ENCODE results near the gene MAMSTR.
A peak's percentile ranks its signal among the peaks of the same experiment; 100 is the strongest.
"Not testable (repeated sequence)": the region's sequence is repeated elsewhere in the genome, so short reads cannot be mapped to it uniquely, and the experiment has no call there.

Gene MAMSTR

DNA sequence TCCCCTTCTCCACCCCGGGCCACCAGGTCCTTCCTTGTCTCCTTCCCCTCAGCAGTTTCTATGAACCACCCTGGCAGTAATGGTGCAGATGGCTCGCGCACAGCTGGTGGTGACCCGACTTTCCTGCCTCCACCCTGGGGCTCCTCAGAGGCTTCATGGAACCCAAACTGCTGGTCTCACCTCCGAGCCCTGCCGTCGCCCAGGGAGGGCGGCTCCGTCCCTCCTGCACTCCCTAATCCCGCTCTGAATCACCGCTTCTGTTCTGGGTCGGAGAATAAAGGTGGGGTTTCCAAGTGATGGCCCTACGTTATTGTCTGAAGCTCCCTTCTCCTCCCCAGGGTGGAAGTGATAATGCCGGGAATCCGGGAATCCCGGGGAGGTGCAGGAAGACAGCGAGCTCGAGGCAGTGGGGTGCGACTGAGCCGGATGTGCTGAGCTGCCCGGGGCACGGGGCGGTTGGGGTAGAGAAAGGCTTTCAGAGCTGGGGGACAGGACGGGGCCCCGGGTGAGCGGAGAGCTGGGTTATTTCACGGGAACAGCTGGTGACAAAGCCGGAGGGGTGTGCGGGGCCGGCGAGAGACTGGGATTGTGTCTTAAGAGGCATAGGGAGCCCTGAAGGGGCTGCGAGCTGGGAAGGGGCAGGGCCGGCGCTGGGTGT is 23.0 kb downstream of the MAMSTR start:
- Mint-ChIP-seq H3K4me1 (peaks cover 8% of the 10 kb centered on the region), H3K4me3 (peak overlapping the region; percentile 53), H3K36me3 (peaks cover 2% of the 10 kb centered on the region), H3K9me3 (no peaks in the 10 kb centered on the region), H3K27ac (no peak overlapping the region), H3K27me3 (peaks cover 12% of the 10 kb centered on the region)
- ATAC-seq (ENCODE audit: low read depth), result peak; percentile 43
- no peak for DNase-seq (ENCODE audit: low spot score in 2 of 2)

DNA sequence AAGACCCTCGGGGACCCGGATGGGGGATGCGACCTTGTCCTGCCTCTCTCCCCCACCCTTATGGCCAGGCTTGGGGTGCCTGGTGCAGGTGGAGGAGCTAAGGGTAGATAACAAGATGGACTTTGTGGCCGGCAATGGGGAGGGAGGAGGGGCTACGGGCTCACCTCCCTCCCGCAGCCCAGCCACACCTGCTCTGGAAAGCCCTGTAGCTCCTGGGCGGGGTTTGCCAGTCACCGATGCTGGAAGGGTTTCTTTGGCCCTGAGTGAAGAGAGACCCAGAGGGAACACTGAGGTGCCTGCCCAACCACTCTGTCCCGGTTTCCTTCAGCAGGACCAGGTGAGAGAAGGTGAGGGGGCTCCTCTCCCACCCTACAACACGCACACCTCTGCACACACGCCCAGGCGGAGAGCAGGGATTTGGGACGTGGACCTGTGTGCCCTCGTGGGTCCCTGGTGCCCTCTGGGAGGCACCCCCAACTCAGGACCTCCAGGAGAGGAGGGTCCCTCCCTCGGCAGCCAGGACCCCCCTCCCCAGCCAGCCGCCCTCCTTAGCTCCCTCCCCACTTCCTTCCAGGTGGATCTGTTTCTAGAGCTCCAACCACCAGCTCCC is 23.7 kb downstream of the MAMSTR start, which contains the start of gene FUT2:
TSS of gene FUT2 (plus strand) at position 229 of the 610 bp plus-strand sequence. CDS start 6,986 bp downstream, outside the sequence.
- peak within 1 kb of the TSS; percentile 53 for H3K4me3 Mint-ChIP-seq
- H3K9me3 Mint-ChIP-seq, result no peaks in the 10 kb centered on the region
- ATAC-seq (ENCODE audit: low read depth) (no peak), DNase-seq (ENCODE audit: low spot score in 2 of 2) (no peak)
- H3K27me3 Mint-ChIP-seq, result peaks cover 12% of the 10 kb centered on the region
- H3K4me1 Mint-ChIP-seq, result peaks cover 8% of the 10 kb centered on the region
- H3K36me3 Mint-ChIP-seq, result peaks cover 2% of the 10 kb centered on the region
- no peak within 1 kb of the TSS for H3K27ac Mint-ChIP-seq

DNA sequence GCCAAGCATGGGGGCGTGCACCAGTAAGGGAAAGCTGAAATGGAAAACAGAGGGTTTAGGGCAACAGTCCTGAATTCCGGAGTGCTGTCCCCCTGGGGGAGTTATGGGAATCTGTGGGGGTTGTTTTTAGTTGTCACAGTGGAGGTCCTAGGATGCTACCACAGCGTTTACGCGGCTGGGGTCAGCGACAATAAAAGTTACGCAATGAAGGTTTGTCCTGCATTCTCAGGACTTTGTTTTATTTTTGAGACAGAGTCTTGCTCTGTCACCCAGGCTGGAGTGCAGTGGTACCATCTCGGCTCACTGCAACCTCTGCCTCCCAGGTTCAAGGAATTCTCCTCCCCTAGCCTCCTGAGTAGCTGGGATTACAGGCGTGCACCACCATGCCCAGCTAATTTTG is 25.9 kb downstream of the MAMSTR start:
- H3K27ac Mint-ChIP-seq, H3K27me3 Mint-ChIP-seq: not testable (repeated sequence)

DNA sequence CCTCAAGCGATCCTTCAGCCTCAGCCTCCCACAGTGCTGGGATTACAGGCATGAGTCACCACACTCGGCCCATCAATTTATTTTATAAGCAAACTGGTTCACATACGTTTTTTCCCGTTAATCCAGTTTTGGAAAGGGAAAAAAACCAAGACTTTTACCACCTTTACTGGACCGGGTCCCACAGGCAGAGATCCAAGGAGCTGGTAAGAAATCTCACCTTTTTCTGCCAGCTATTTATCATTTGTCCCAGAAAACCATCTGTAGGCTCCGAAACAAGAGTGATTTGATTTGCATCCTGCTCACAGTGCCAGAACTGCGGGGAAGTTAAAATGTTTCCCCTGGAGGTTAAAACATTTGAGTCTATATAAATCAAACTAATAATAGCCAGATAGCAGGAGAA is 30.1 kb downstream of the MAMSTR start:
- Mint-ChIP-seq H3K4me1 (no peaks in the 10 kb centered on the region), H3K27ac (no peak overlapping the region), H3K27me3 (no peaks in the 10 kb centered on the region), H3K36me3 (no peaks in the 10 kb centered on the region), H3K9me3 (no peaks in the 10 kb centered on the region), H3K4me3 (no peak overlapping the region)
- DNase-seq (ENCODE audit: low spot score in 2 of 2) (no peak), ATAC-seq (ENCODE audit: low read depth) (no peak)

More for the DNA sequence above, 25.9 kb downstream of the MAMSTR start:
- not testable (repeated sequence) for H3K9me3 Mint-ChIP-seq; H3K4me3 Mint-ChIP-seq; H3K36me3 Mint-ChIP-seq; H3K4me1 Mint-ChIP-seq; DNase-seq (ENCODE audit: low spot score in 2 of 2); ATAC-seq (ENCODE audit: low read depth)

DNA sequence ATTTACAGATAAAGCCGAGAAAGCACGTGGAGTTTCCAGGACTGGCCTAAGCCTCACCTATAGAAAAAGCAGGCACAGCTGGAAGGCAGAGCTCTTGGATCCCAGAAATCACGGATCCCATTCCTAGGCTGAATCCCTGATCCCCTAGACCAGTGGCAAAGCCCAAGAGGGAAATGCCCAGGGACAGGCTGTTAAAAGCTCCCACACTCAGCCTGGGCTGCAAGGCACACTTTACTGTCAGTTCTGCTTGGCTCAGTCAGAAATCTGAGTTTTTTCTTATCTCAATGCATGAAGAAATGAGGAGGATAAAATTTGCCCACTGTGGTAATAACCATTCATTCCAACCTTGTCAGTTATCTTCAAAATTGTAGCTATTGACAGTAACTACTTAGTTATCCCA is 31.7 kb downstream of the MAMSTR start:
- H3K36me3 Mint-ChIP-seq, result no peaks in the 10 kb centered on the region
- no peak for DNase-seq (ENCODE audit: low spot score in 2 of 2)
- no peak overlapping the region for H3K27ac Mint-ChIP-seq
- no peaks in the 10 kb centered on the region for H3K9me3 Mint-ChIP-seq
- no peak overlapping the region for H3K4me3 Mint-ChIP-seq
- no peak for ATAC-seq (ENCODE audit: low read depth)
- no peaks in the 10 kb centered on the region for H3K27me3 Mint-ChIP-seq
- H3K4me1 Mint-ChIP-seq, result no peaks in the 10 kb centered on the region

DNA sequence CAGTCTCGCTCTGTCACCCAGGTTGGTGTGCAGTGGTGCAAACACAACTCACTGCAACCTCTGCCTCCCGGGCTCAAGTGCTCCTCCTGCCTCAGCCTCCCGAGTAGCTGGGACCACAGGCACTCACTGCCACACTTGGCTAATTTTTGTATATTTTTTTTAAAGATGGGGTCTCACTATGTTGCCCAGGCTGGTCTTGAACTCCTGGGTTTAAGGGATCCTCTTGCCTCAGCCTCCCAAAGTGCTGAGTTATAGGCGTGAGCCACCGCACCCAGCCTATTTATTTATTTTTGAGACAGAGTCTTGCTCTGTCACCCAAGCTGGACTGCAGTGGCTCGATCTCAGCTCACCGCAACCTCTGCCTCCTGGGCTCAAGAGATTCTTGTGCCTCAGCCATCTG is 32.9 kb downstream of the MAMSTR start:
- H3K4me3 Mint-ChIP-seq; DNase-seq (ENCODE audit: low spot score in 2 of 2); ATAC-seq (ENCODE audit: low read depth); H3K36me3 Mint-ChIP-seq; H3K4me1 Mint-ChIP-seq; H3K9me3 Mint-ChIP-seq; H3K27ac Mint-ChIP-seq; H3K27me3 Mint-ChIP-seq: not testable (repeated sequence)

DNA sequence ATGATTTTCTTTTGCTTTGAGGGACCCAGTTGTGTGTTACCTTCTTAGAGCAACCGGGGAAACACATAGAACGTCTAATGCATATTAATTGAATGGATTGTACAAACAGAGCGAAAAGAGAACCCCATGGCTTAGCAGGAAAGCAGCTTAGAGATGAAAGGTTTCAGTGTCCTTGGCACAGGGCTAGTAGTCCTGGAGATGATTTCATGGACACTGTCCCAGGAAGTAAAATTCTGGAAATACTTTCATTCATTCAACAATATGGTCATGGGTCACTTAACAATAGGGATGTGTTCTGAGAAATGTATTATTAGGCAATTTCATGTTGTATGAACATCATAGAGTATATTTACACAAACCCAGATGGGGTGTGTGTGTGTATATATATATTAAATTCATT is 33.4 kb downstream of the MAMSTR start:
- H3K36me3 Mint-ChIP-seq, result no peaks in the 10 kb centered on the region
- ATAC-seq (ENCODE audit: low read depth) (no peak), DNase-seq (ENCODE audit: low spot score in 2 of 2) (no peak)
- H3K9me3 Mint-ChIP-seq, result no peaks in the 10 kb centered on the region
- no peak overlapping the region for H3K27ac Mint-ChIP-seq
- no peak overlapping the region for H3K4me3 Mint-ChIP-seq
- H3K4me1 Mint-ChIP-seq, result no peaks in the 10 kb centered on the region
- H3K27me3 Mint-ChIP-seq, result no peaks in the 10 kb centered on the region

DNA sequence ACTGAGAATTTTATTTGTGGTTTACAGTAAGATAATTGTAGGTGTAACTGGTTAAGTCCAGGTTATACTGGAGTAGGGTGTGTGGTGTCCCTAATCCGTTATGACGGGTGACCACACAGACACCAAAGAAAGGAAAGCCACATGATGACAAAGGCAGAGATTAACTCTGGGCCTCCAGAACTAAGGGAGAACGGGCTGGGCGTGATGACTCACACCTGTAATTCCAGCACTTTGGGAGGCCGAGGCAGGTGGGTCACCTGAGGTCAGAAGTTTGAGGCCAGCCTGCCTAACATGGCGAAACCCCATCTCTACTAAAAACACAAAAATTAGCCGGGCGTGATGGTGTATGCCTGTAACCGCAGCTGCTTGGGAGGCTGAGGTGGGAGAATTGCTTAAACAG is 33.9 kb downstream of the MAMSTR start:
- H3K27ac Mint-ChIP-seq, result no peak overlapping the region
- no peaks in the 10 kb centered on the region for H3K4me1 Mint-ChIP-seq
- H3K27me3 Mint-ChIP-seq, result no peaks in the 10 kb centered on the region
- ATAC-seq (ENCODE audit: low read depth) (no peak), DNase-seq (ENCODE audit: low spot score in 2 of 2) (no peak)
- H3K4me3 Mint-ChIP-seq, result no peak overlapping the region
- H3K9me3 Mint-ChIP-seq, result no peaks in the 10 kb centered on the region
- H3K36me3 Mint-ChIP-seq, result no peaks in the 10 kb centered on the region

DNA sequence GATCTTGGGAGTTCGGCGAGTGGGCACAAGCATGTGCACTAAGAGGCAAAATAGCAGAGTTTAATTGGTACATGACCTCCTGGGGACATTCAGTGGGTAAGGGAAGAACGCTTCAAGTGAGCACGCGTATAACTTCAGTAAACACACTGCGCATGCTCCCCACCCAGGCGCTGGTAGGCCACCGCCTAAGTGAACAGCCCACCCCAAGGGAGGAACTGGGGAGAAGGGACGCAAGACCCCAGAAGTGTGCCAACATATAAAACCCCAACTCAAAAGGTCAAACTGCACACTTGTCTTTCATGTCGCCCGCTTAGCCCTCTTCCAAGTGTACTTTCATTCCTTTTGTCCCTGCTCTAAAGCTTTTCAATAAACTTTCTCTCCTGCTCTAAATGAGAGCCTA is 36.2 kb downstream of the MAMSTR start:
- H3K36me3 Mint-ChIP-seq, result no peaks in the 10 kb centered on the region
- H3K4me3 Mint-ChIP-seq, result peak overlapping the region; percentile 24
- H3K27ac Mint-ChIP-seq, result no peak overlapping the region
- ATAC-seq (ENCODE audit: low read depth) (no peak), DNase-seq (ENCODE audit: low spot score in 2 of 2) (no peak)
- no peaks in the 10 kb centered on the region for H3K9me3 Mint-ChIP-seq
- peaks cover 1% of the 10 kb centered on the region for H3K27me3 Mint-ChIP-seq
- H3K4me1 Mint-ChIP-seq, result no peaks in the 10 kb centered on the region

DNA sequence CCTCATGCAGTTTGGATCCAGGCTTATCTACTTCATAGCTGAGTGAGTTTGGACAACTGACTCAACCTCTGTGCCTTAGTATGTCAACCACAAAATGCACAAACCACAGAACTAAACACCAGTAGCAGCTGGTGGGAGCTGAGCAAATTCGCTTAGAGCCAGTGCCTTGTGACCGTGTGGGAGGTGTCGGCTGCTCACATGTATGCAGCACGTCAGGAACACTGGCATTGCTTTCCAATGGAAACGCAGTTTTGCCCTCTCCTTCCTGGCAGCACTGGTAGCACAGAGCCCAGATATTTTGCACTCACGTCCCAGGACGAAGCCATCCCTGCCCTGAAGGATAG is 38.4 kb downstream of the MAMSTR start:
- Mint-ChIP-seq H3K9me3 (no peaks in the 10 kb centered on the region), H3K4me1 (no peaks in the 10 kb centered on the region), H3K4me3 (no peak overlapping the region), H3K27me3 (peaks cover 1% of the 10 kb centered on the region), H3K27ac (no peak overlapping the region), H3K36me3 (no peaks in the 10 kb centered on the region)
- DNase-seq (ENCODE audit: low spot score in 2 of 2) (no peak), ATAC-seq (ENCODE audit: low read depth) (peak; percentile 21)

DNA sequence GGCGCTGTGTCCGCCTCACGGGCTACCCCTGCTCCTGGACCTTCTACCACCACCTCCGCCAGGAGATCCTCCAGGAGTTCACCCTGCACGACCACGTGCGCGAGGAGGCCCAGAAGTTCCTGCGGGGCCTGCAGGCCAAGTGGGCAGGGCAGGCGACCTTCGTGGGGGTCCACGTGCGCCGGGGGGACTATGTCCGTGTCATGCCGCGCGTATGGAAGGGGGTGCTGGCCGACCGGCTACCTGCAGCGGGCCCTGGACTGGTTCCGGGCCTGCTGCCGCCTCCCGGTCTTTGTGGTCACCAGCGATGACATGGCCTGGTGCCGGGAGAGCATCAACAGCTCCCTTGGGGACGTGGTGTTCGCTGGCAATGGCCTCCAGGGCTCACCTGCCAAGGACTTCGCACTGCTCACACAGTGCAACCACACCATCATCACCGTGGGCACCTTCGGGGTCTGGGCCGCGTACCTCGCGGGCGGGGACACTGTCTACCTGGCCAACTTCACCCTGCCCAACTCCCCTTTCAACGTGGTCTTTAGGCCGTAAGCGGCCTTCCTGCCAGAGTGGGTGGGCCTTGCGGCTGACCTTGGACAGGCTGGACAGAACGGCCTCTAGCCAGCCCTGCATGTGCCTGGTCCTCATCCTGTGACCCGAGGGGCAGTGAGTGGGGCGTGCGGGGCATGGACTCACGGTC is 38.9 kb downstream of the MAMSTR start:
- no peak overlapping the region for H3K27ac Mint-ChIP-seq
- H3K27me3 Mint-ChIP-seq, result peaks cover 1% of the 10 kb centered on the region
- H3K9me3 Mint-ChIP-seq, result no peaks in the 10 kb centered on the region
- no peak overlapping the region for H3K4me3 Mint-ChIP-seq
- DNase-seq (ENCODE audit: low spot score in 2 of 2), result no peak
- H3K4me1 Mint-ChIP-seq, result no peaks in the 10 kb centered on the region
- no peak for ATAC-seq (ENCODE audit: low read depth)
- H3K36me3 Mint-ChIP-seq, result no peaks in the 10 kb centered on the region

DNA sequence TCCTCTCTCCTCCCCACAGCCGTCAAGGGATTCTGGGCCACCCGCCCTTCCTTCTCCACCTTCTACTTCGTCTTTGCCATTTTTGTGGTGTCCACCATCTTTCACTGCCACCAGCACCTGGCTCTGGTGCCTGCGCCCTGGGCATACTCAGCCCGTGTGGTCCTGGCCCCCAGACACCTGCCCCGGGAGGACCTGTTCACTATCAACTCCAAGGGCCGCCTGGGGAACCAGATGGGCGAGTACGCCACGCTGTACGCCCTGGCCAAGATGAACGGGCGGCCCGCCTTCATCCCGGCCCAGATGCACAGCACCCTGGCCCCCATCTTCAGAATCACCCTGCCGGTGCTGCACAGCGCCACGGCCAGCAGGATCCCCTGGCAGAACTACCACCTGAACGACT is 39.5 kb downstream of the MAMSTR start:
- not testable (repeated sequence) for H3K27ac Mint-ChIP-seq; H3K4me1 Mint-ChIP-seq; H3K36me3 Mint-ChIP-seq; ATAC-seq (ENCODE audit: low read depth); H3K9me3 Mint-ChIP-seq; DNase-seq (ENCODE audit: low spot score in 2 of 2); H3K4me3 Mint-ChIP-seq; H3K27me3 Mint-ChIP-seq

DNA sequence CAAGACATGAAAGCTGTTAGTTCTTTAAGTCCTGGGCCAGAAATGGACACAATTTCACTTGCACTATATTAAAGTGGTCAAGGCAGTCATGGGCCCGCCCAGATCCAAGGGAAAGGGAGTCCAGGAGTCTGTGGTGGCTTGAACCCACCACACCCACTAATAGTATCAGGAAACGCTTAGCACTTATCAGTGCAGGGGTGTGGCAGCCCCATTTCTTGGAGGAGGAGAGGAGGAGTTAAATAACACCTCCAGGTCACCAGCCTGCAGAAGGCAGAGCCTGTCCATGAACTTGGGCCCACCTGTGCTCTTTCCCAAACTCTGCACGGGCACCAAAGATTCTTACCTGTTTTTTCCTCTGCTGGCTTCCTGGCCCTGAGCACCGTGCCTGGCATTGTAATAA is 41.3 kb downstream of the MAMSTR start:
- H3K27me3 Mint-ChIP-seq, result peaks cover 3% of the 10 kb centered on the region
- no peak overlapping the region for H3K4me3 Mint-ChIP-seq
- no peak for DNase-seq (ENCODE audit: low spot score in 2 of 2)
- no peak overlapping the region for H3K27ac Mint-ChIP-seq
- H3K9me3 Mint-ChIP-seq, result no peaks in the 10 kb centered on the region
- ATAC-seq (ENCODE audit: low read depth), result no peak
- peaks cover 6% of the 10 kb centered on the region for H3K4me1 Mint-ChIP-seq
- no peaks in the 10 kb centered on the region for H3K36me3 Mint-ChIP-seq

DNA sequence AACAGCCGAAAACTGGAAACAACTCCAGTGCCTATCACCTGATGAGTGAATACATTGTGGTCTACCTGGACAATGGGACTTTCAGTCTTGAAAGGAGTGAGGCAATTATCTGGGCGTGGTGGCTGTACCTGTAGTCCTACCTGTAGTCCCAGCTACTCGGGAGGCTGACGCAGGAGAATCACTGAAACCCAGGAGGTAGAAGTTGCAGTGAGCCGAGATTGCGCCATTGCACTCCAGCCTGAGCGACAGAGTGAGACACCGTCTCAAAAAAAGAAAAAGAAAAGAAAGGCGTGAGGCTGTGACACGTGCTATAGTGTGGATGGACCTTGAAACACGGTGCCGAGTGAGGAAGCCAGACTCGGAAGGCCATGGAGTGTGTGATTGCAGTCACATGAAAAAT is 42.6 kb downstream of the MAMSTR start:
- Mint-ChIP-seq H3K9me3 (no peaks in the 10 kb centered on the region), H3K27ac (no peak overlapping the region), H3K4me3 (no peak overlapping the region), H3K27me3 (peaks cover 3% of the 10 kb centered on the region), H3K36me3 (no peaks in the 10 kb centered on the region), H3K4me1 (peaks cover 6% of the 10 kb centered on the region)
- DNase-seq (ENCODE audit: low spot score in 2 of 2), result no peak
- ATAC-seq (ENCODE audit: low read depth), result no peak

DNA sequence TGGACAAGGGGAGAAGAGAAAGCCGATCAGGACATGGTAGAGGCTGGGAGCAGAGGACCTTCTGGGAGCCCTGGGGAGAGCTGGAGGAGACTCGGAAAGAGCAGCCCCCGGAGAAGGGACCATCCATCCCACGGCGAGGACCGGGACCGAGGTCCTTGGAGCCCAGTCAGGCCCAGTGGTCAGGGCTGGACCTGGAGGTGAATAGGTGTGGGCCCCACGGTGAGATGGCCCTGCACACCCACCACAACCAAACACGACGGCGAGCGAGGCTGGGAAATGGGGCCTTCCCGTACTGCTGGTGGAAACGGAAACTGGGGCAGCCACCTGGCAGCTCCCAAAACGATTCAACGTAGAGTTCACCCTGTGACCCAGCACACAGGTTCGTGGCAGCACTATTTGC is 43.0 kb downstream of the MAMSTR start:
- ATAC-seq (ENCODE audit: low read depth) (no peak), DNase-seq (ENCODE audit: low spot score in 2 of 2) (no peak)
- Mint-ChIP-seq H3K36me3 (no peaks in the 10 kb centered on the region), H3K4me1 (peaks cover 6% of the 10 kb centered on the region), H3K27me3 (peaks cover 3% of the 10 kb centered on the region), H3K27ac (no peak overlapping the region), H3K4me3 (no peak overlapping the region), H3K9me3 (no peaks in the 10 kb centered on the region)
